K562 (cell line): ENCODE data around the gene PLCL1. TPM values are rescaled to one million over a fixed set of nuclear protein-coding genes. Genes with fewer than 3 reads are reported as not detected.
A peak's percentile ranks its signal among the peaks of the same experiment; 100 is the strongest.

Experiments
- ATAC-seq: fragments of 200-7000 bp; cut with Tn5 transposase; 3 replicates; pipeline ENCODE4 v1.9.1; 2020; ENCODE audit warnings: moderate library complexity
- BruUV-seq: library from RNA; stranded (reverse); fragments of 400-500 nt; replicated peaks from 2 replicates; lab custom pipeline; 2021; lab: Mats Ljungman, UMichigan
- CTCF ChIA-PET: fragments of 300-600 bp; formaldehyde crosslinking; extraction: SDS; loops from one replicate; lab custom pipeline; 2021; ENCODE audit warnings: low intra/inter-chr PET ratio; lab: Yijun Ruan, JAX
- POLR2A ChIA-PET: fragments of 300-600, 350-650 bp; sonication (Branson Sonifier 250); formaldehyde crosslinking; extraction: SDS; loops from one replicate; lab custom pipeline; 2021; ENCODE audit warnings: antibody characterized with exemption, inconsistent platforms; lab: Yijun Ruan, JAX
- DNase-seq, 4 experiments: peaks; one replicate each; pipeline versions ENCODE4 v3.0.0 to v3.0.0-alpha.2; 2011 to 2018; ENCODE audit warnings: low spot score in 3 of 4, mixed read lengths in 3 of 4; ENCODE audit errors: extremely low read depth in 1 of 4
- FAIRE-seq: peaks from 2 replicates; lab custom pipeline; 2011; peaks lifted over from hg19 to GRCh38; lab: Jason Lieb, UNC
- H2AFZ ChIP-seq: 2 replicates; pipeline ENCODE4 v1.6.0; 2011; ENCODE audit warnings: low read depth, low read length, control low read depth, inconsistent platforms
- H3K27ac ChIP-seq: fragments of 200-600 bp; 3 replicates; pipeline ENCODE4 v1.8.0; 2011; ENCODE audit warnings: low read depth, mild to moderate bottlenecking, control low read depth, inconsistent platforms, low read length, moderate library complexity, mixed read lengths; ENCODE audit errors: extremely low read depth
- H3K27me3 ChIP-seq, 2 experiments: fragments of 300-600 bp in 1 of 2; 2 replicates in 1 of 2; 3 replicates in 1 of 2; pipeline versions ENCODE4 v1.6.0 to v1.8.0; 2011; ENCODE audit warnings: inconsistent platforms in 2 of 2, low read length in 2 of 2, mild to moderate bottlenecking in 1 of 2, mixed read lengths in 1 of 2, moderate library complexity in 1 of 2; ENCODE audit not compliant: control insufficient read depth in 2 of 2, insufficient read depth in 2 of 2
- H3K36me3 ChIP-seq: fragments of 300-600 bp; 3 replicates; pipeline ENCODE4 v1.8.0; 2011; ENCODE audit warnings: mild to moderate bottlenecking, low read length, inconsistent platforms; ENCODE audit not compliant: control insufficient read depth, insufficient read depth
- H3K4me1 ChIP-seq, 2 experiments: fragments of 200-600 bp in 1 of 2; replicated peaks in 1 of 2; 2 replicates in 1 of 2; 3 replicates in 1 of 2; pipeline versions ENCODE4 v1.5.1 to v1.8.0; 2011; ENCODE audit warnings: inconsistent platforms in 2 of 2, low read length in 2 of 2, mild to moderate bottlenecking in 1 of 2, mixed read lengths in 1 of 2, moderate library complexity in 1 of 2; ENCODE audit not compliant: control insufficient read depth in 2 of 2, insufficient read depth in 2 of 2
- H3K4me2 ChIP-seq: 2 replicates; pipeline ENCODE4 v1.6.1; 2011; ENCODE audit warnings: low read length, control low read depth, inconsistent platforms, mixed read lengths; ENCODE audit not compliant: insufficient read depth
- H3K4me3 ChIP-seq: fragments of 200-600 bp; sonication (generic), shearing (Covaris generic); 2 replicates; pipeline ENCODE4 v1.5.1; 2016; ENCODE audit warnings: control low read depth, inconsistent platforms
- H3K79me2 ChIP-seq: fragments of 200-600 bp; 3 replicates; pipeline ENCODE4 v1.8.0; 2011; ENCODE audit warnings: low read length, inconsistent platforms; ENCODE audit not compliant: control insufficient read depth, insufficient read depth
- H3K9ac ChIP-seq, 2 experiments: 2 replicates each; pipeline versions ENCODE4 v1.6.0 to v1.6.1; 2011; ENCODE audit warnings: low read depth in 2 of 2, low read length in 2 of 2, control low read depth in 1 of 2, inconsistent platforms in 1 of 2, mild to moderate bottlenecking in 1 of 2, mixed read lengths in 1 of 2; ENCODE audit not compliant: insufficient read depth in 1 of 2
- H3K9me1 ChIP-seq: one replicate; pipeline ENCODE4 v1.6.0; 2011; ENCODE audit warnings: inconsistent platforms, mild to moderate bottlenecking, low read length, moderate library complexity; ENCODE audit not compliant: control insufficient read depth, insufficient read depth
- H3K9me3 ChIP-seq: replicated peaks from 2 replicates; pipeline ENCODE4 v1.5.1; 2011; ENCODE audit warnings: low read depth, low read length, inconsistent platforms; ENCODE audit not compliant: control insufficient read depth, insufficient read depth
- H4K20me1 ChIP-seq: replicated peaks from 2 replicates; pipeline ENCODE4 v1.6.1; 2011; ENCODE audit warnings: low read length, inconsistent platforms, mixed read lengths; ENCODE audit not compliant: control insufficient read depth, insufficient read depth
- CBX8 ChIP-seq: fragments of 200-600 bp; sonication (generic); IDR thresholded peaks from 2 replicates; pipeline ENCODE4 v1.6.1; 2012; ENCODE audit warnings: borderline replicate concordance, mixed run types, low read depth, mild to moderate bottlenecking, moderate library complexity, mixed read lengths, low read length, control low read depth, inconsistent platforms; ENCODE audit not compliant: poor library complexity, severe bottlenecking; ENCODE audit errors: extremely low read depth
- CCAR2 ChIP-seq: fragments of 200-400 bp; formaldehyde crosslinking; IDR thresholded peaks from 2 replicates; pipeline ENCODE4 v1.6.1; 2017; ENCODE audit warnings: mild to moderate bottlenecking, low read depth, low read length
- ETS2 ChIP-seq: IDR thresholded peaks from 2 replicates; pipeline ENCODE4 v1.6.1; 2016; ENCODE audit warnings: borderline replicate concordance, missing genetic modification characterization, mild to moderate bottlenecking, moderate library complexity, missing compliant biosample characterization; ENCODE audit not compliant: poor library complexity, severe bottlenecking
- HDAC1 ChIP-seq, 2 experiments: fragments of 450-650 bp; IDR thresholded peaks; 2 replicates each; pipeline ENCODE4 v1.6.1; 2016 to 2017; ENCODE audit warnings: inconsistent platforms in 1 of 2, mild to moderate bottlenecking in 1 of 2, moderate library complexity in 1 of 2
- JUN ChIP-seq, 2 experiments: sonication (generic) in 1 of 2; formaldehyde crosslinking in 1 of 2; IDR thresholded peaks; 2 replicates each; pipeline versions ENCODE4 v1.6.1 to v1.8.0; 2012 to 2022; ENCODE audit warnings: borderline replicate concordance in 2 of 2, mild to moderate bottlenecking in 2 of 2, improper control_type of control experiment in 1 of 2, low read depth in 1 of 2, low read length in 1 of 2, missing genetic modification reagents in 1 of 2
- MBD2 ChIP-seq: sonication (generic); IDR thresholded peaks from 2 replicates; pipeline ENCODE4 v1.6.1; 2016; ENCODE audit warnings: low read depth, borderline replicate concordance
- MEF2A ChIP-seq: IDR thresholded peaks from 2 replicates; pipeline ENCODE4 v1.6.1; 2011; ENCODE audit warnings: low read depth, mild to moderate bottlenecking, low read length, moderate library complexity; ENCODE audit not compliant: control insufficient read depth
- MEIS2 ChIP-seq: fragments of 450-650 bp; IDR thresholded peaks from 2 replicates; pipeline ENCODE4 v1.6.1; 2014; ENCODE audit warnings: mild to moderate bottlenecking; ENCODE audit not compliant: partially characterized antibody
- TAF7 ChIP-seq: fragments of 450-650 bp; IDR thresholded peaks from 2 replicates; pipeline ENCODE4 v1.6.1; 2016; ENCODE audit warnings: missing genetic modification characterization, missing compliant biosample characterization
- ZNF445 ChIP-seq: fragments of 250-450 bp; sonication (Bioruptor Pico); IDR thresholded peaks from 2 replicates; pipeline ENCODE4 v1.4.0; 2020; ENCODE audit warnings: low read depth, mild to moderate bottlenecking, moderate library complexity
- ZSCAN32 ChIP-seq: fragments of 450-650 bp; formaldehyde crosslinking; IDR thresholded peaks from 2 replicates; pipeline ENCODE4 v1.4.0; 2020; ENCODE audit warnings: mild to moderate bottlenecking, moderate library complexity
- WGBS: fragments of 100-300 bp; shearing (Covaris generic); methylation state at CpG from one replicate; pipeline ENCODE4 v1.1.6; 2016; ENCODE audit warnings: low coverage, mixed read lengths; ENCODE audit not compliant: insufficient coverage; ENCODE audit errors: missing lambda C conversion rate; 5-methylcytosine and 5-hydroxymethylcytosine counted together
- in situ Hi-C: fragments of 300-500 bp; cut with MboI; formaldehyde crosslinking; loops from 4 replicates; pipeline ENCODE4 v1.15.0; 2018; ENCODE audit warnings: inconsistent platforms, mixed read lengths
- intact Hi-C: fragments of 100-400 bp; cut with micrococcal nuclease; formaldehyde crosslinking; loops from 2 replicates; pipeline ENCODE4 v1.14.2; 2022
- polyA plus RNA-seq, 8 experiments: library from polyadenylated mRNA; depleted of rRNA in 4 of 8; stranded (reverse) in 5 of 8; unstranded in 3 of 8; fragments of >200 nt; fragmentation: Nextera tagmentation in 2 of 8; fragmentation: Illumina TruSeq in 1 of 8; extraction: Ambion mirVana in 2 of 8; extraction: Trizol in 1 of 8; gene quantifications; 2 replicates each; pipeline versions ENCODE4 v1.2.1 to v1.2.3, GENCODE V29; 2011 to 2014; ENCODE audit warnings: inconsistent platforms in 1 of 8, missing spikeins in 1 of 8
- total RNA-seq, 7 experiments: library from RNA; depleted of rRNA in 6 of 7; stranded (reverse); fragments of >200 nt in 6 of 7; fragmentation: Illumina TruSeq in 2 of 7; extraction: Trizol in 2 of 7; gene quantifications; 2 replicates each; pipeline versions ENCODE4 v1.2.1 to v1.2.3, GENCODE V29; 2011 to 2021; ENCODE audit warnings: low replicate concordance in 1 of 7
- TF ChIP-seq, protein P1 (sequence below), 2 experiments: fragments of 450-650 bp in 1 of 2; sonication (generic) in 1 of 2; formaldehyde crosslinking in 1 of 2; IDR thresholded peaks in 1 of 2; conservative IDR thresholded peaks in 1 of 2; 2 replicates each; pipeline versions ENCODE4 v1.6.1 to v1.8.1; 2016 to 2023; ENCODE audit warnings: mild to moderate bottlenecking in 2 of 2, moderate library complexity in 2 of 2, inconsistent platforms in 1 of 2, missing genetic modification reagents in 1 of 2
- TF ChIP-seq, protein P2 (sequence below): sonication (generic); formaldehyde crosslinking; IDR thresholded peaks from 2 replicates; pipeline ENCODE4 v1.8.0; 2022; ENCODE audit warnings: mild to moderate bottlenecking, missing genetic modification reagents

Gene PLCL1
- total and polyA plus RNA-seq, 9 of the 15 experiments (the other 6 are each of a cell fraction or from before 2014, with no cell fraction given), result 2.0 to 17.7 (median 8.6) TPM

- Histone ChIP-seq H3K27ac (peak overlapping the region; percentile 6; the same call in 1 of the 3 replicates), H3K79me2 (peaks cover 96% of the 10 kb centered on the region), H3K9me1 (no peaks in the 10 kb centered on the region), H2AFZ (peak overlapping the region; percentile 37), H3K4me3 (no peak overlapping the region), H3K9ac (no peak overlapping the region), H3K9me3 (no peaks in the 10 kb centered on the region), H3K27me3 (no peaks in the 10 kb centered on the region), H3K4me2 (peak overlapping the region; percentile 66), H3K4me1 (peaks cover 6 to 13% of the 10 kb centered on the region in 2 experiments; a peak in 4 of 5 replicates), H4K20me1 (no peaks in the 10 kb centered on the region), H3K36me3 (peaks cover 3% of the 10 kb centered on the region; the same call in 1 of the 3 replicates)
- no peak for ATAC-seq
- no TSS peak for BruUV-seq
- POLR2A ChIA-PET, result interaction anchor here (1.5 to 1.6 kb wide), 2 partner anchors 9 kb away, joined by 4 to 6 read pairs; no protein-coding TSS in a partner anchor
- 59% methylated on average over 5 of the region's 5 CpGs for WGBS
- DNase-seq, result no peak
- in situ Hi-C loops, result loop anchor here (10.0 kb wide), 1 partner anchor 316 kb away; no protein-coding TSS in a partner anchor
- FAIRE-seq, result peak; percentile 59
- intact Hi-C loops, result loop anchor here (10.0 kb wide), 1 partner anchor 1646 kb away; the partner anchor contains the start of gene SATB2
- CTCF ChIA-PET, result no interaction called here
- TF ChIP-seq MBD2, result no peak
- no peak for TF ChIP-seq TAF7 (tag)
- no peak for TF ChIP-seq JUN (IDR thresholded peaks at IDR 0.05; ENCODE audit: borderline replicate concordance, low read depth, low read length)
- no peak for TF ChIP-seq JUN (CRISPR knock-in tag; IDR thresholded peaks at IDR 0.05; ENCODE audit: borderline replicate concordance)
- no peak for TF ChIP-seq HDAC1 (IDR thresholded peaks at IDR 0.05)
- TF ChIP-seq, protein P1, sequence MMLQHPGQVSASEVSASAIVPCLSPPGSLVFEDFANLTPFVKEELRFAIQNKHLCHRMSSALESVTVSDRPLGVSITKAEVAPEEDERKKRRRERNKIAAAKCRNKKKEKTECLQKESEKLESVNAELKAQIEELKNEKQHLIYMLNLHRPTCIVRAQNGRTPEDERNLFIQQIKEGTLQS (IDR thresholded peaks at IDR 0.05), result peak; percentile 16; the same call in 1 of the 2 replicates
- TF ChIP-seq, protein P1 (CRISPR knock-in tag; conservative IDR thresholded peaks at IDR 0.05), result no peak
- TF ChIP-seq CCAR2, result no peak
- no peak for TF ChIP-seq ZNF445
- TF ChIP-seq MEIS2, result peak; percentile 16
- TF ChIP-seq, protein P2, sequence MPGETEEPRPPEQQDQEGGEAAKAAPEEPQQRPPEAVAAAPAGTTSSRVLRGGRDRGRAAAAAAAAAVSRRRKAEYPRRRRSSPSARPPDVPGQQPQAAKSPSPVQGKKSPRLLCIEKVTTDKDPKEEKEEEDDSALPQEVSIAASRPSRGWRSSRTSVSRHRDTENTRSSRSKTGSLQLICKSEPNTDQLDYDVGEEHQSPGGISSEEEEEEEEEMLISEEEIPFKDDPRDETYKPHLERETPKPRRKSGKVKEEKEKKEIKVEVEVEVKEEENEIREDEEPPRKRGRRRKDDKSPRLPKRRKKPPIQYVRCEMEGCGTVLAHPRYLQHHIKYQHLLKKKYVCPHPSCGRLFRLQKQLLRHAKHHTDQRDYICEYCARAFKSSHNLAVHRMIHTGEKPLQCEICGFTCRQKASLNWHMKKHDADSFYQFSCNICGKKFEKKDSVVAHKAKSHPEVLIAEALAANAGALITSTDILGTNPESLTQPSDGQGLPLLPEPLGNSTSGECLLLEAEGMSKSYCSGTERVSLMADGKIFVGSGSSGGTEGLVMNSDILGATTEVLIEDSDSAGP (CRISPR knock-in tag), result no peak
- no peak for TF ChIP-seq ETS2 (tag)
- 0 out of 2 replicates have a peak, but pooled peaks have one; percentile 11 for TF ChIP-seq MEF2A
- TF ChIP-seq ZSCAN32 (CRISPR knock-in tag), result no peak
- TF ChIP-seq CBX8, result no peak
Observed at GRCh38 chr2:197809064-197809463, 4.7 kb downstream of the PLCL1 start.
